Fibroblast of lung (primary cell): ENCODE results near the gene ZBTB4. TPM values are rescaled to one million over a fixed set of nuclear protein-coding genes. Genes with fewer than 3 reads are reported as not detected.

Experiments used
- DNase-seq, 2 donors: peaks; one replicate each; pipeline versions ENCODE4 v3.0.0 to v3.0.0-alpha.2; 2010; ENCODE audit warnings: low read depth in 2 of 2
- H2AFZ ChIP-seq: 2 replicates; pipeline ENCODE4 v1.5.1; 2012; ENCODE audit warnings: low read length, control low read depth, inconsistent platforms
- H3K27ac ChIP-seq: 2 replicates; pipeline ENCODE4 v1.5.1; 2011; ENCODE audit warnings: low read length, control low read depth; ENCODE audit not compliant: insufficient read depth
- H3K27me3 ChIP-seq: 2 replicates; pipeline ENCODE4 v1.5.1; 2011; ENCODE audit warnings: mild to moderate bottlenecking, low read length; ENCODE audit not compliant: control insufficient read depth, insufficient read depth
- H3K36me3 ChIP-seq: 2 replicates; pipeline ENCODE4 v1.5.1; 2011; ENCODE audit warnings: low read length; ENCODE audit not compliant: control insufficient read depth, insufficient read depth
- H3K4me1 ChIP-seq: 2 replicates; pipeline ENCODE4 v1.5.1; 2011; ENCODE audit warnings: low read length; ENCODE audit not compliant: control insufficient read depth, insufficient read depth; ENCODE audit errors: extremely low read depth
- H3K4me2 ChIP-seq: 2 replicates; pipeline ENCODE4 v1.5.1; 2011; ENCODE audit warnings: low read length, control low read depth; ENCODE audit not compliant: insufficient read depth; ENCODE audit errors: extremely low read depth
- H3K4me3 ChIP-seq, 4 experiments: fragments of 200-600 bp in 1 of 4; sonication (generic) in 1 of 4; replicated peaks in 1 of 4; 2 replicates each; pipeline ENCODE4 v1.5.1; 2011 to 2016; ENCODE audit warnings: low read length in 4 of 4, low read depth in 3 of 4, mild to moderate bottlenecking in 3 of 4, control low read depth in 2 of 4, inconsistent platforms in 1 of 4, mixed read lengths in 1 of 4; ENCODE audit not compliant: insufficient read depth in 1 of 4; ENCODE audit errors: control extremely low read depth in 1 of 4
- H3K79me2 ChIP-seq: 2 replicates; pipeline ENCODE4 v1.5.1; 2012; ENCODE audit warnings: mild to moderate bottlenecking, low read length, inconsistent platforms; ENCODE audit not compliant: control insufficient read depth, insufficient read depth
- H3K9ac ChIP-seq: 2 replicates; pipeline ENCODE4 v1.5.1; 2011; ENCODE audit warnings: mild to moderate bottlenecking, low read length, control low read depth; ENCODE audit not compliant: insufficient read depth
- H3K9me3 ChIP-seq: 2 replicates; pipeline ENCODE4 v1.5.1; 2012; ENCODE audit warnings: low read depth, low read length; ENCODE audit not compliant: control insufficient read depth, insufficient read depth
- H4K20me1 ChIP-seq: 2 replicates; pipeline ENCODE4 v1.5.1; 2011; ENCODE audit warnings: low read length; ENCODE audit not compliant: control insufficient read depth, insufficient read depth; ENCODE audit errors: extremely low read depth
- CTCF ChIP-seq, 2 donors: IDR thresholded peaks in 1 of 2; conservative IDR thresholded peaks in 1 of 2; 1 replicate in 1 of 2; 2 replicates in 1 of 2; pipeline ENCODE4 v1.5.1; 2011 to 2012; ENCODE audit warnings: low read length in 2 of 2, control low read depth in 1 of 2, inconsistent platforms in 1 of 2, low read depth in 1 of 2, mild to moderate bottlenecking in 1 of 2
- EZH2 ChIP-seq: IDR thresholded peaks from 2 replicates; pipeline ENCODE4 v1.5.1; 2012; ENCODE audit warnings: low read length, control low read depth, mild to moderate bottlenecking; ENCODE audit errors: missing control alignments
- polyA plus RNA-seq, 2 donors: library from polyadenylated mRNA; depleted of rRNA in 1 of 2; stranded (reverse) in 1 of 2; unstranded in 1 of 2; fragments of >200 nt; gene quantifications; 2 replicates each; pipeline ENCODE4 v1.2.1, GENCODE V29; 2011 to 2012; ENCODE audit warnings: missing spikeins in 1 of 2
- total RNA-seq: library from RNA; depleted of rRNA; stranded (reverse); fragments of >200 nt; gene quantifications from 2 replicates; pipeline ENCODE4 v1.2.1, GENCODE V29; 2014

The ZBTB4 gene
- total and polyA plus RNA-seq, 2 donors (not counting 1 experiment from before 2014, with no cell fraction given), result 21.3 to 29.9 TPM

- Histone ChIP-seq H3K27ac (no peak overlapping the region), H3K9ac (no peak overlapping the region), H4K20me1 (no peaks in the 10 kb centered on the region), H3K4me3 (no peak overlapping the region), H3K4me2 (no peak overlapping the region), H3K36me3 (peaks cover 7% of the 10 kb centered on the region), H3K27me3 (no peaks in the 10 kb centered on the region), H3K4me1 (peaks cover 7% of the 10 kb centered on the region), H2AFZ (no peak overlapping the region), H3K9me3 (no peaks in the 10 kb centered on the region), H3K79me2 (no peaks in the 10 kb centered on the region)
- TF ChIP-seq EZH2 (no peak), CTCF (conservative IDR thresholded peaks at IDR 0.05 in 1 of 2, IDR thresholded peaks at IDR 0.05 in 1 of 2; ENCODE audit: low read depth in 1 of 2, low read length in 2 of 2) (no peak)
- DNase-seq, result no peak
These were observed 62.3 kb downstream of the ZBTB4 start for GRCh38 chr17:7417056-7417655.

GRCh38 chr17:7416323-7416722 is 63.1 kb downstream of the ZBTB4 start:
- no peak for DNase-seq
- Histone ChIP-seq H3K79me2 (no peaks in the 10 kb centered on the region), H3K4me2 (no peak overlapping the region), H2AFZ (no peak overlapping the region), H3K4me3 (no peak overlapping the region), H3K27me3 (no peaks in the 10 kb centered on the region), H4K20me1 (no peaks in the 10 kb centered on the region), H3K27ac (no peak overlapping the region), H3K4me1 (peaks cover 7% of the 10 kb centered on the region), H3K9me3 (no peaks in the 10 kb centered on the region), H3K9ac (no peak overlapping the region), H3K36me3 (peaks cover 7% of the 10 kb centered on the region)
- TF ChIP-seq CTCF (conservative IDR thresholded peaks at IDR 0.05 in 1 of 2, IDR thresholded peaks at IDR 0.05 in 1 of 2; ENCODE audit: low read depth in 1 of 2, low read length in 2 of 2) (no peak), EZH2 (no peak)

GRCh38 chr17:7415784-7416183 is 63.6 kb downstream of the ZBTB4 start:
- Histone ChIP-seq H2AFZ (no peak overlapping the region), H3K4me2 (no peak overlapping the region), H3K9ac (no peak overlapping the region), H3K4me1 (peaks cover 7% of the 10 kb centered on the region), H3K4me3 (no peak overlapping the region), H3K79me2 (no peaks in the 10 kb centered on the region), H3K27me3 (no peaks in the 10 kb centered on the region), H3K27ac (no peak overlapping the region), H3K36me3 (peaks cover 7% of the 10 kb centered on the region), H3K9me3 (no peaks in the 10 kb centered on the region), H4K20me1 (no peaks in the 10 kb centered on the region)
- TF ChIP-seq CTCF (conservative IDR thresholded peaks at IDR 0.05 in 1 of 2, IDR thresholded peaks at IDR 0.05 in 1 of 2; ENCODE audit: low read depth in 1 of 2, low read length in 2 of 2) (no peak), EZH2 (no peak)
- DNase-seq, result no peak
